GM12892 (cell line): ENCODE measurements around the gene ST6GALNAC2.
A peak's percentile ranks its signal among the peaks of the same experiment; 100 is the strongest.
"Not testable (repeated sequence)": the region's sequence is repeated elsewhere in the genome, so short reads cannot be mapped to it uniquely, and the experiment has no call there.

Experiments
- DNase-seq: peaks from one replicate; pipeline ENCODE4 v3.0.0; 2011; ENCODE audit not compliant: insufficient read length
- FAIRE-seq: peaks from 2 replicates; lab custom pipeline; 2011; peaks lifted over from hg19 to GRCh38; lab: Jason Lieb, UNC
- POLR2A ChIP-seq: IDR thresholded peaks from 2 replicates; pipeline ENCODE4 v1.6.1; 2011; ENCODE audit warnings: low read depth, low read length, control low read depth
- POLR2AphosphoS5 ChIP-seq: IDR thresholded peaks from 2 replicates; pipeline ENCODE4 v1.6.1; 2011; ENCODE audit warnings: low read depth, low read length, control low read depth
- TAF1 ChIP-seq: IDR thresholded peaks from 2 replicates; pipeline ENCODE4 v1.6.1; 2011; ENCODE audit warnings: low read depth, mild to moderate bottlenecking, control low read depth, low read length, borderline replicate concordance

ST6GALNAC2 gene

DNA sequence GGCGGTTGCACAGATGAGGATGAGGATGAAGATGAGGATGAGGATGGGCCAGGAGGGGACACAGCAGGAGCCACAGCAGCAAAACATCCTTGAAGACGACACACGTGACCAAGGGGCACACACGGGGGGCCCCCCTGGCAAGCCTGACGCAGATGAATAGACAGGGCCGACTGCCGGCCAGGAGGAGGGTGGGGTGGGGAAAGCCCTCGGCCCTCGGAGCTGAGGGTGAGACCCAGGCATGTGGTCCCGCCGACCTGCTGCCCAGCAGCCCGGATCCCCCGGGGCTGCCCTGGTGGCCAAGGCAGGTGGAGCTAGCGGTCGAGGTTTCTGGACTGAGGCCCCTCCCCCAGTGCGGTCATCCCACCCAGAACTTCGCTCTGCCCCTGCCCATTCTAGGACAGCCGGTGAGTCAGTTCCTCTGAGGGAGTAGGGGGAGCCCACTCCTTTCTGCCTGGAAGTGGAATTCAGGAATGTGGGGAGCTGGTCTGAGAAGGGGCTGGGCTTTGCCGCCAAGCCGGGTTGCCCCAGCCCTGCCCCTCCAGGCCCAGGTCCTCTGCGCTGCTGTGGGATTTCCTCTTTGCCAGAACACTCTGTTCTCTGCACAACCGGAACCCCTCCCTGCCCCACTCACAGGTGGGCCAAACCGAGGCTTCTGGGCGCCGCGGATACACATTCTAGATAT lies 58.1 kb downstream of the ST6GALNAC2 start:
- FAIRE-seq (no peak), DNase-seq (no peak)
- TF ChIP-seq POLR2AphosphoS5 (no peak), POLR2A (no peak), TAF1 (no peak)

DNA sequence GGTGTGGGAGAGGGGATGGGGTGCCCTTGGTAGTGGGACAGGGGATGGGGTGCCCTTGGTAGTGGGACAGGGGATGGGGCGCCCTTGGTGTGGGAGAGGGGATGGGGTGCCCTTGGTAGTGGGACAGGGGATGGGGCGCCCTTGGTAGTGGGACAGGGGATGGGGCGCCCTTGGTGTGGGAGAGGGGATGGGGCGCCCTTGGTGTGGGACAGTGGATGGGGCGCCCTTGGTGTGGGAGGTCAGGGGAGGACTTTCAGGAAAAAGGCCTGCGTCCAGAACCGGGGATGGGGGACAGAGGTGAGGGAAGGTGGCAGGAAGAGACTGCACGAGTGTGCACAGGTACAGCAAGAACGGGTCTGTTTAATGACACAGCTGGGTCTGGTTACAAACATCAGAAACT lies 58.6 kb downstream of the ST6GALNAC2 start:
- not testable (repeated sequence) for DNase-seq, FAIRE-seq

DNA sequence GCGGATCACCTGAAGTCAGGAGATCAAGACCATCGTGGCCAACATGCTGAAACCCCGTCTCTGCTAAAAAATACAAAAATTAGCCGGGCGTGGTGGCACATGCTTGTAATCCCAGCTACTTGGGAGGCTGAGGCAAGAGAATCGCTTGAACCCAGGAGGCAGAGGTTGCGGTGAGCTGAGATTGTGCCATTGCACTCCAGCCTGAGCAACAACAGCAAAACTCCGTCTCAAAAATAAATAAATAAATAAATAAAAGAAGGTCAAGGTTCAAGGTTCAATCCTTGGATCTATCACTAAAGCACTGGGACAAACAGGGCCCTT lies 60.2 kb downstream of the ST6GALNAC2 start:
- not testable (repeated sequence) for FAIRE-seq, DNase-seq

DNA sequence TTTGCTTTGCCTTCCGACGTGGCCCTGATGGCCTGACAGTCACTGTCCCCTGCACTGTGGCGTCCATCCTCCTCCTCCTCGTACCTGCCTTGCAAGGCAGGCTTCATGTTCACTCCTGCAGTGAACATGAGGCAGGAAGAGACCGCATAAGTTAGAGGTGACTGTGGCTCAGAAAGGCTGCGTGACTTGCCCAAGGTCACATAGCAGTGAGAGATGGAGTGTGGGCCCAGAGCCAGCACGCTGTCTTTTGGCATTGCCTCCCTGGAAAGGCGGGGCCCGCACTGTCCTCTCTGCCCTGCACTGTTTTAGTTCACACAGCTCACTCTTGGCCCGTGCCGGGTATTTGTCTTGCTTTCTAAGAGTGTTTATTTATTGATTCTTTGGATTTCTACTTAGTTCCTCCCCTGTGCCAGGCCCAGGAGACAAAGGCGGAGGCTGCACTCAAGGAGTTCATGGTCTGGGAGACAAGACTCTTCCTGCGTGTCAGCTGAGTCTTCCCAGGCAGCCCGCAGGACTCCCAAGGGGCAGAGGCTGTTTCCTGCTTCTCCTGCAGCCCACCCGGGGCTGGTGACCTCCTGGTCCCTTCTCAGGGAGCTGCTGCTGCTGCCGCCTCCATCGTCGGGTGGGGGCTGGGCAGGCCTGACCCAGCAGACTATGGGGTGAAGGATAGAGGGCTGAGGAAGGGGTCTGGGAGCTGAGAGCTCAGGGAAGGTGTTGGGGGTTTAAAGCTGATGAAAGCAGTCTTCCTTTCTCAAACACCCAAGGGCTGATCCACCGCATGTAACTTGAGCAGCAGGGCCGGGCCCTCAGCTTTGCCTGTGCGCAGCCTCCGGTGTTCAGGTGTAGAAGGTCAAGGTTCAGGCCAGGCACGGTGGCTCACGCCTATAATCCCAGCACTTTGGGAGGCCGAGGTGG lies 60.8 kb downstream of the ST6GALNAC2 start:
- FAIRE-seq (no peak), DNase-seq (no peak)
- TF ChIP-seq POLR2AphosphoS5 (no peak), POLR2A (no peak), TAF1 (no peak)

DNA sequence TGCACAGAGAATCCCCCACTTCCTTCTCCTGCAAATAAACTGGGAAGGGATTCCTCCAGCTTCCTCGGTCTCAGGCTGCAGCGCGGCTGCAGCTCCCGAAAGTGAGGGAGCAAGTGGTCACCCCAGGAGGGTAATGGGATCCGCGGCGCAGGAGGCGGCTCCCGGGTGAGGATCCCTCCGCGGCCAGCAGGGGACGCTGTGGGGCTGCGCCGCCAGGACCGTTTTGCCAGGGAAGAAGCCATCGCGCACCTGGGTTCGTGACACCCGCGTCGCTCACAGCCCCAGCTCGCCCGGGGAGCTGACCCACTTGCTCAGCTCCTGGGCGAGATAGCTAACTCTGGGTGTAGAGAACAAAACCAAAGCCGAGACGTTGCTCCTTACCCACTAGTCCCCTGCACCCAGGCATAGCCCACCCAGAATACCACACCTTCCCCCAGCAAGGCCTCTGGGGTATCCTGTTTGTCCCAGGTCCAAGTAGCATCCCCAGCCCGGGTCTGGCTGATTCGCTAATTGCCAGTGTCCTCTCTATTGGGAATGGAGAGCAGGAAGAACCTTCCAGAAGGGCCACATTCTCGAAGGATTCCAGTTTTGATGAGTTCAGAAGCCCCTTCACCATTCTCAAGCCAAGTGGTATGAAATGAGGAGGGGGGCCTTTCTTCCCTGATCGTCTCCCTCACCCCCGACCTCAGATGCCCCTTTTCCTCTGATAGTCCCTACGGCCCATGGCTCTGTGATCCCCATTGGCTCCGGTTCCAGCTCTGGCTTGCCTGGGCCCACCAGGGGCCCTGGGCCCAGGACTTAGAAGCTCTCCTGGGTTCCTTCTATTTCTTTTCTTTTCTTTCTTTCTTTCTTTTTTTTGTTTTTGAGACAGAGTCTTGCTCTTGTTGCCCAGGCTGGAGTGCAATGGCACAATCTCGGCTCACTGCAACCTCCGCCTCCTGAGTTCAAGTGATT lies 62.3 kb downstream of the ST6GALNAC2 start:
- FAIRE-seq (peak; percentile 92), DNase-seq (peak; percentile 85)
- TF ChIP-seq TAF1 = no peak
- TF ChIP-seq POLR2AphosphoS5 = no peak

DNA sequence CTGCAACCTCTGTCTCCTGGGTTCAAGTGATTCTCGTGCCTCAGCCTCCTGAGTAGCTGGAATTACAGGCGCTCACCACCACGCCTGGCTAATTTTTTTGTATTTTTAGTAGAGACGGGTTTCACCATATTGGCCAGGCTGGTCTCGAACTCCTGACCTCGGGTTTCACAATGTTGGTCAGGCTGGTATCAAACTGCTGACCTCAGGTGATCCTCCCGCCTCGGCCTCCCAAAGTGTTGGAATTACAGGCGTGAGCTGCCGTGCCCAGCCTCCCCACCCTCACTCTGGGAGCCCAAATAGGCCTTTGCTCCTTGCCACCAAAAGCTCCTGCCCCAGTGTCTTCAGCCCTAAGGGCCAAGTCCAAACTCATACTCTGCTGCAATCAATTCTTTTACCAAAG lies 64.0 kb downstream of the ST6GALNAC2 start:
- DNase-seq, FAIRE-seq: not testable (repeated sequence)

DNA sequence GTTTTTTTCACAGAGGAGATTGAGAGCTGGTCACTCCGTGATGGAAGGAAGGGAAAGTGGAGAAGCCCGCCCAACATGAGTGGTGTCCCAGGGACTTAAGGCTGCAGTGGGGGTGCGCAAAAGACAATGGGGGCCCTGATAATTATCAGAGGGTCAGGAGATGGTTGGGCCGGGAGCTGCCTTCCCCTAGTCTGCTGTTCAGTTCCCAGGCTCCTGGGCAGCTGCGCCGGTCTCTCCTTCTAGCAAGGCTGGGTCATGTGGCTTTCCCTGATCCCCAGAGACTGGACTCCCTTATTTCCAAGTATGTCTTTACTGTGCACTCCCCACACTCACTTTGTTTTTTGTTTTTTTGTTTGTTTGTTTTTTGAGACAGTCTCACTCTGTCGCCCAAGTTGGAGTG lies 64.4 kb downstream of the ST6GALNAC2 start:
- DNase-seq = no peak
- TF ChIP-seq POLR2AphosphoS5 = no peak
- FAIRE-seq = no peak

DNA sequence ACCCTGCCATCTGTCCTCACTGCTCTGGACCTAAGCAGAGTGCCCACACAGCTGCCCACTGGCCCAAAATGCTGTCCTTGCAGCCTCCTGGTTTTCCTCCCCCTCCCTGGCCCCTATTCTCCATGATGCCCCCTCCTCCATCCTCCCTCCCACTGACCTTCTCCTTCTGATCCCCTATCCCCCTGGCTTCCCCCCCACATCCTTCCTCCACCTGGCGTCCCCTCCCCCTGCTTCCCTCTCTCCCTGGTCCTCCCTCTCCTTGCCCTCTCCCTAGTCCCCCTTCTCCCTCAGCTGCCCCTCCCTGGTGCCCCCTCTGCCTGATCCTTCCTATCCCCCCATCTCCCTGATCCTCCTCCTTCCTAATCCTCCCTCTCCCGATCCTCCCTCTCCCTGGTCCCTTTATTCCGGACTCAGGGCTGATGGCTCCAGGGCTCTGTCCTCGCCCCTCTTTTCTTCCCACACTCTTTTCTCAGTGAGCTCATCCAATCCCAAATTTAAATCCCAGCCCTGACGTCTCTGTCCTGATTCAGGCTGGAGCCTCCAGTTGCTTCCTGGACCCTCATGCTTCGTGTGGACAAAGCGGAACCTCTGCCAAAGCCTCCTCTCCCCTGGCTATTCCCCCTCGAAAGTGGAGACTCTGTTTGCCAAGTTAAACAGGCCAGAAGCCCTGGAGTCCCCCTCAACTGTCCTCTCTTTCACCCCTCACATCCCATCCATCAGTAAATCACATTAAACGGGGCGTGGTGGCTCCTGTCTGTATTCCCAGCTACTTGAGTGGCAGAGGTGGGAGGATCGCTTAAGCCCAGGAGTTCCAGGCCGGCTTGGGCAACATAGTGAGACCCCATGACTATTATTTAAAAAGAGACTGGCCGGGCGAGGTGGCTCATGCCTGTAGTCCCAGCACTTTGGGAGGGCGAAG lies 66.4 kb downstream of the ST6GALNAC2 start:
- no peak for DNase-seq
- TF ChIP-seq POLR2AphosphoS5 = no peak
- no peak for TF ChIP-seq TAF1
- no peak for TF ChIP-seq POLR2A
- no peak for FAIRE-seq

DNA sequence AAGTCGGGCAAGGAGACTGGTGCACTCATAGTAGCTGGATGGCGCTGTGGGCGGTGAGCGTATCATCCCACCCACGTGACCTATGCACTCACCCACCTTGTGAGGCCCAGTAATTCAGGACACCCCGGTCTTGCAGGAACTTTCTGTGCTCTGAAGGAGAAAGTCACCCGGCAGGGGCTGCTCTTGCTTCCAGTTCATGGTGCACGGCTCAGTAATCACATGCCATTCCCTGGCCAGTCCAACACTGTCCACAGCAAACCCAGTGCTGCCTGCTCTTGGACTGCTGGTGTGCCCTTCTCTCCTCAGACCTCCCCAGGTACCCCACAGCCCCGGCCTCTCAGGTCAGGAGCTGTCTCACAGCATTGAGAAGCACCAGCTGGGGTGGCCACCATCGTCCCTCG lies 68.0 kb downstream of the ST6GALNAC2 start:
- TF ChIP-seq TAF1 (no peak), POLR2AphosphoS5 (no peak), POLR2A (no peak)
- no peak for FAIRE-seq
- DNase-seq = no peak
